22Rv1 (cell line): ENCODE data around the gene PLA2G4A.

Experiments used
- CTCF ChIP-seq: fragments of 450-650 bp; IDR thresholded peaks from 2 replicates; pipeline ENCODE4 v1.5.1; 2017; ENCODE audit warnings: mild to moderate bottlenecking
- ZFX ChIP-seq: fragments of 450-650 bp; IDR thresholded peaks from 2 replicates; pipeline ENCODE4 v1.6.1; 2017; ENCODE audit warnings: antibody characterized with exemption, borderline replicate concordance

GRCh38 chr1:187018291-187018690, 189.5 kb downstream of the PLA2G4A start:
- TF ChIP-seq CTCF (no peak), ZFX (no peak)
